Measurements from ENCODE around the gene ACTA2. TPM values are rescaled to one million over a fixed set of nuclear protein-coding genes. Genes with fewer than 3 reads are reported as not detected.

The ACTA2 gene
- total RNA-seq, 2 experiments from 2014 or later = 12.9 to 15.0 TPM

DNA sequence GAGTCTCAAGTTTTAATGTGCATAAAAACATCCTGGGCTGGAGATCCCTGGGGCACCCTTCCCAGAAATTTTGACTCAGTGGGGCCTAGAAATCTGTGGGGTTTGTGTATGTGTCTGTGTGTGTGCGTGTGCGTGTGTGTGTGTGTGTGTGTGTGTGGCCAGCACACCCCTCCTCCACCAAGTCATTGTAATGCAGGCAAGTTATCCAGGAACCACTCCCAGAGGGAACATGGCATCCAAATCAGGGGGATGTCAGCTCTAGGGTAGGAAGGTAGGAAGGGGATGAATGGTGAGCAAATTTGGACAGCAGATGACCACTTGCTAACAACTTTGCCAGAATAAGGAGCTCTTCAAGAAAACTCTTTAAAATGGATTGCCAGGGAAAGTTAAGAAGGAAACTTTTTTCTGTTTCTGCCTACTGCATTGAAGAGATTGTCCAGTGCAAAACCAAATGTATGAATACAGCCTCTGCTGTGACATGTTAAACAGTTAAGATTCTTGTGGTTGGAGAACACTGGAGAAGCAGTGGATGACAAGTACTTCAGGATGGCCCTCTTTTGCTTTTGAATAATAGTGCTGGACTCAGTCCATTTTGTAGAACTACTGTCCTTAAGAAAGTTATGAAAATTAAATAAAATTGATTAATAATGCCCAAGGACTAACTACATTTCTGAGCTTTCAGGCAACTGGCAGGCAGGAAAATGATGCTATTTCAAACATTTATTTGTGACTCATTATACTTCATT lies 60.2 kb downstream of the ACTA2 start:
- H3K9me3 Mint-ChIP-seq (ENCODE audit: insufficient read depth) = no peaks in the 10 kb centered on the region
- H3K4me1 Mint-ChIP-seq (ENCODE audit: low read depth) = peaks cover 78% of the 10 kb centered on the region
- no peak overlapping the region for H3K4me3 Mint-ChIP-seq
- H3K36me3 Mint-ChIP-seq (ENCODE audit: low read depth) = peaks cover 58% of the 10 kb centered on the region
- POLR2A ChIA-PET = interaction anchor here (0.6 to 1.4 kb wide), 2 partner anchors 8 to 318 kb away, joined by 3 to 4 read pairs; no protein-coding TSS in a partner anchor
- ATAC-seq (no peak), DNase-seq (no peak)
- H3K27me3 Mint-ChIP-seq (ENCODE audit: low read depth) = no peaks in the 10 kb centered on the region
- CTCF ChIA-PET = interaction anchor here (1.3 to 5.2 kb wide), 2 partner anchors 41 to 57 kb away, joined by 3 to 30 read pairs; no protein-coding TSS in a partner anchor
- peak overlapping the region; percentile 43 for H3K27ac Mint-ChIP-seq

DNA sequence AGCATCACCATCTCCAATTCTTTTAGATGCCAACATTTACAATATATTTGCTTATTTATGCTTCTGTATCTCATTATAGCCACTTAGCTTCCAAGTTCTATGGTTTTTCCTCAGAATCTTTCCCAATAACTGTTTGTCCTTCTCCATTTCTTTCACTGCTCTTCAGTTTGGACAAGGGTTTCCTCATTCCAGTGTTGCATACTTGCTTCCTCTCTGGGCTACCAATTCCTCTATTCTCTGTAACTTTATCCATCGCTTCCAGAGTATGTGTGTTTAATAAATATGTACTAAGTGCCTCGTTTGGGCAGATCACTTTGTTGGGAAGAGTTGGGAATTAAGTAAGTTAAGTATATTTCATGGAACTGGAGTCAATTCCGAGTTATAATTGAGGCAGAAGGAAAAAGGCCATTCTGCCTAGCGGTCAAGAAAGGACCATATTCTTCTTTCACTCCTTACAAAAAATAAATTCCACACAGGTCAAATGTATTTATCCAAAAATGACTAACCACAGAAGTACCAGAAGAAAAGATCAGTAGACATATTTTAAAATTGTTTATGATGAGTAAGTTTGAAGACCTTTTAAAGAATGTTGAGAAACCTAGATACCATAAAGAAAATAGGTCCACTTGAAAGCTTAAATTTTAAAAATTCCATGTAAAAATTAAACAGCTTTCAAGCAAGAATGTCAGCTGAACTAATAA lies 61.7 kb downstream of the ACTA2 start:
- CTCF ChIA-PET = interaction anchor here (0.5 to 1.8 kb wide), 2 partner anchors 9 to 44 kb away, joined by 3 to 7 read pairs; no protein-coding TSS in a partner anchor
- Mint-ChIP-seq H3K36me3 (ENCODE audit: low read depth) (peaks cover 45% of the 10 kb centered on the region), H3K4me1 (ENCODE audit: low read depth) (peaks cover 76% of the 10 kb centered on the region), H3K27me3 (ENCODE audit: low read depth) (no peaks in the 10 kb centered on the region), H3K4me3 (no peak overlapping the region), H3K9me3 (ENCODE audit: insufficient read depth) (no peaks in the 10 kb centered on the region), H3K27ac (no peak overlapping the region)
- POLR2A ChIA-PET = no interaction called here
- DNase-seq = no peak
- no peak for ATAC-seq

- no peaks in the 10 kb centered on the region for H3K9me3 Mint-ChIP-seq (ENCODE audit: insufficient read depth)
- ChIA-PET POLR2A (no interaction called here), CTCF (interaction anchor here (1.8 to 6.4 kb wide), 2 partner anchors 45 to 54 kb away, joined by 7 to 38 read pairs; no protein-coding TSS in a partner anchor)
- no peak for DNase-seq
- no peak overlapping the region for H3K4me3 Mint-ChIP-seq
- H3K27me3 Mint-ChIP-seq (ENCODE audit: low read depth) = no peaks in the 10 kb centered on the region
- H3K36me3 Mint-ChIP-seq (ENCODE audit: low read depth) = peaks cover 46% of the 10 kb centered on the region
- no peak overlapping the region for H3K27ac Mint-ChIP-seq
- peaks cover 78% of the 10 kb centered on the region for H3K4me1 Mint-ChIP-seq (ENCODE audit: low read depth)
- ATAC-seq = no peak
These were observed 62.8 kb downstream of the ACTA2 start for GRCh38 chr10:88889559-88890337.

GRCh38 chr10:88888810-88889445 lies 63.6 kb downstream of the ACTA2 start:
- Mint-ChIP-seq H3K27ac (no peak overlapping the region), H3K36me3 (ENCODE audit: low read depth) (peaks cover 46% of the 10 kb centered on the region)
- POLR2A ChIA-PET = interaction anchor here (1.2 to 1.3 kb wide), 2 partner anchors 9 to 13 kb away, joined by 3 to 5 read pairs; partner anchors contain the start of gene STAMBPL1

DNA sequence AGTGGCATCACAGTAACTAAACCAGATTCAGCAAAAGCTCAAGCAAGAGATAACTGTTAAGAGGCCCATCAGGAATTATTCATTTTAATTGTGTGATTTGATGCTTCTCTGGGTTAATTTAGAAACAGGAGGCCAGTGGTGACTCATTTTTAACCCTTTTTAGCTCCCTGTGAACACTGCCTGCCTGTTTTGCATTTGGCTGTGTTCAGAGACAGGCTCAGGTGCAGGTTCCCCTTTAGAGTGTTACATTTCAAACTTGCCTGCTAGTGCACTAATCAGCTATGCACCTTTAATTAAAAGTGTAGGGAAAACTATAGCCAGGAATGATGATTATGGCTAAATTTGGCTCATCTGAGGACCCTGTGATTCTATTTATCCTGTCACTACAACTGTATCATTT lies 66.0 kb downstream of the ACTA2 start:
- H3K27ac Mint-ChIP-seq = no peak overlapping the region
- no peak for ATAC-seq
- ChIA-PET POLR2A (no interaction called here), CTCF (interaction anchor here (0.8 to 6.4 kb wide), 6 partner anchors 9 to 76 kb away, joined by 3 to 38 read pairs (median 12); no protein-coding TSS in a partner anchor)
- DNase-seq = no peak
- H3K27me3 Mint-ChIP-seq (ENCODE audit: low read depth) = no peaks in the 10 kb centered on the region
- H3K4me3 Mint-ChIP-seq = no peak overlapping the region
- H3K9me3 Mint-ChIP-seq (ENCODE audit: insufficient read depth) = no peaks in the 10 kb centered on the region
- peaks cover 88% of the 10 kb centered on the region for H3K4me1 Mint-ChIP-seq (ENCODE audit: low read depth)
- peaks cover 57% of the 10 kb centered on the region for H3K36me3 Mint-ChIP-seq (ENCODE audit: low read depth)

More at GRCh38 chr10:88888810-88889445, 63.6 kb downstream of the ACTA2 start:
- CTCF ChIA-PET = interaction anchor here (1.3 to 6.4 kb wide), 6 partner anchors 11 to 306 kb away, joined by 3 to 38 read pairs (median 6); partner anchors contain the start of gene RNLS
- Mint-ChIP-seq H3K4me3 (no peak overlapping the region), H3K9me3 (ENCODE audit: insufficient read depth) (no peaks in the 10 kb centered on the region), H3K4me1 (ENCODE audit: low read depth) (peaks cover 81% of the 10 kb centered on the region), H3K27me3 (ENCODE audit: low read depth) (no peaks in the 10 kb centered on the region)
- DNase-seq (no peak), ATAC-seq (no peak)

Other genes starting within 250 kb of the ACTA2 start
- not detected for gene LIPK, start 246.5 kb downstream of the ACTA2 start, total RNA-seq
- gene LIPN, start 192.8 kb downstream of the ACTA2 start, total RNA-seq = not detected
- gene LIPM, start 150.0 kb downstream of the ACTA2 start, total RNA-seq = not detected
- under 1 TPM in 1 of 2 experiments, not detected in 1; 0.45 TPM for gene ANKRD22, start 100.9 kb downstream of the ACTA2 start, total RNA-seq
- 10 to 100 TPM; 67.6 TPM for gene STAMBPL1, start 72.5 kb downstream of the ACTA2 start, total RNA-seq
- 10 to 100 TPM; 58.5 to 62.6 TPM for gene FAS, start 38.0 kb upstream of the ACTA2 start, total RNA-seq

All from activated CD8-positive, alpha-beta T cell treated with anti-CD3 and anti-CD28 coated beads, Interleukin-2, amount 10 ng/mL, durations not matched to agents 7 days and 5 days (primary cell).